Gastrocnemius medialis (tissue), 4 donors: ENCODE results near the gene EYS. TPM values are rescaled to one million over a fixed set of nuclear protein-coding genes. Genes with fewer than 3 reads are reported as not detected.

ENCODE experiments used
- ATAC-seq, 2 donors: fragments of 150-250 bp; one replicate each; pipeline ENCODE4 v1.9.1; 2016
- DNase-seq, 2 donors: peaks; one replicate each; pipeline ENCODE4 v3.0.0-alpha.2; 2019
- H3K27ac ChIP-seq, 4 donors: fragments of 200-600 bp; sonication (generic); 1 replicate in 1 of 4; 2 replicates in 3 of 4; pipeline ENCODE4 v1.5.1; 2016 to 2018; ENCODE audit warnings: mild to moderate bottlenecking in 2 of 4, moderate library complexity in 1 of 4
- H3K27me3 ChIP-seq, 3 donors: fragments of 200-600 bp; sonication (generic) in 2 of 3; 1 replicate in 1 of 3; 2 replicates in 2 of 3; pipeline versions ENCODE4 v1.5.1 to v1.6.0; 2016 to 2019; ENCODE audit warnings: mild to moderate bottlenecking in 1 of 3, moderate library complexity in 1 of 3
- H3K36me3 ChIP-seq, 2 donors: fragments of 200-600 bp; sonication (generic) in 1 of 2; one replicate each; pipeline ENCODE4 v1.5.1; 2017 to 2018
- H3K4me1 ChIP-seq, 2 donors: fragments of 200-600 bp; sonication (generic) in 1 of 2; one replicate each; pipeline ENCODE4 v1.5.1; 2016 to 2017; ENCODE audit warnings: mild to moderate bottlenecking in 2 of 2
- H3K4me3 ChIP-seq, 4 donors: fragments of 200-600 bp; sonication (generic) in 3 of 4; 1 replicate in 1 of 4; 2 replicates in 3 of 4; pipeline ENCODE4 v1.5.1; 2016 to 2019; ENCODE audit warnings: mild to moderate bottlenecking in 2 of 4
- H3K9me3 ChIP-seq, 3 donors: fragments of 200-600 bp; sonication (generic) in 2 of 3; 1 replicate in 1 of 3; 2 replicates in 2 of 3; pipeline ENCODE4 v1.5.1; 2016 to 2019
- CTCF ChIP-seq, 5 experiments: fragments of 450-650 bp in 3 of 5; fragments of 200-600 bp in 2 of 5; sonication (generic) in 2 of 5; IDR thresholded peaks in 4 of 5; conservative IDR thresholded peaks in 1 of 5; 1 replicate in 4 of 5; 2 replicates in 1 of 5; pipeline ENCODE4 v1.5.1; 2016 to 2019; ENCODE audit warnings: antibody characterized with exemption in 5 of 5, mild to moderate bottlenecking in 3 of 5, moderate library complexity in 3 of 5
- POLR2A ChIP-seq, 2 donors: fragments of 450-650 bp; IDR thresholded peaks; one replicate each; pipeline ENCODE4 v1.6.1; 2017; ENCODE audit warnings: antibody characterized with exemption in 2 of 2, mild to moderate bottlenecking in 2 of 2, moderate library complexity in 2 of 2
- in situ Hi-C, 4 donors: fragments of 200-750 bp; cut with MboI; loops; one replicate each; pipeline versions ENCODE4 v1.15.0 to v1.8.0; 2017; ENCODE audit warnings: low sequenced_read_pairs in 4 of 4
- intact Hi-C: fragments of 100-400 bp; cut with DNase I; formaldehyde crosslinking; loops from one replicate; pipeline ENCODE4 v1.15.1; 2023; ENCODE audit warnings: low total_unique reads
- total RNA-seq, 4 donors: library from RNA; depleted of rRNA; stranded (reverse); fragments of >200 nt; gene quantifications; one replicate each; pipeline versions ENCODE4 v1.1.0 to v1.2.3, GENCODE V29; 2016

Gene EYS
- total RNA-seq, 4 donors from 2014 or later, result 0.20 TPM; not detected in 3

GRCh38 chr6:63734923-63735322, 1972.1 kb downstream of the EYS start:
- H3K27ac ChIP-seq, result no peak overlapping the region
- intact Hi-C loops (no loop called here), in situ Hi-C loops (no loop called here)
- no peaks in the 10 kb centered on the region for H3K9me3 ChIP-seq
- no peak overlapping the region for H3K4me3 ChIP-seq
- H3K4me1 ChIP-seq, result no peaks in the 10 kb centered on the region
- no peak for TF ChIP-seq POLR2A (IDR thresholded peaks at IDR 0.05)
- TF ChIP-seq CTCF (IDR thresholded peaks at IDR 0.05 in 4 of 5, conservative IDR thresholded peaks at IDR 0.05 in 1 of 5), result no peak
- H3K27me3 ChIP-seq, result no peaks in the 10 kb centered on the region
- no peaks in the 10 kb centered on the region for H3K36me3 ChIP-seq
- ATAC-seq (no peak), DNase-seq (no peak)

GRCh38 chr6:63732336-63732735, 1974.7 kb downstream of the EYS start:
- Histone ChIP-seq H3K27ac (no peak overlapping the region), H3K27me3 (no peaks in the 10 kb centered on the region), H3K4me1 (no peaks in the 10 kb centered on the region), H3K36me3 (no peaks in the 10 kb centered on the region), H3K4me3 (no peak overlapping the region), H3K9me3 (no peaks in the 10 kb centered on the region)
- in situ Hi-C loops, result no loop called here
- TF ChIP-seq POLR2A (IDR thresholded peaks at IDR 0.05), result no peak
- no peak for TF ChIP-seq CTCF (IDR thresholded peaks at IDR 0.05 in 4 of 5, conservative IDR thresholded peaks at IDR 0.05 in 1 of 5)
- ATAC-seq (no peak), DNase-seq (no peak)
- intact Hi-C loops, result no loop called here

GRCh38 chr6:63731930-63732329, 1975.1 kb downstream of the EYS start:
- intact Hi-C loops (no loop called here), in situ Hi-C loops (no loop called here)
- Histone ChIP-seq H3K27me3 (no peaks in the 10 kb centered on the region), H3K36me3 (no peaks in the 10 kb centered on the region), H3K4me1 (no peaks in the 10 kb centered on the region), H3K9me3 (no peaks in the 10 kb centered on the region), H3K27ac (no peak overlapping the region), H3K4me3 (no peak overlapping the region)
- TF ChIP-seq CTCF (IDR thresholded peaks at IDR 0.05 in 4 of 5, conservative IDR thresholded peaks at IDR 0.05 in 1 of 5) (no peak), POLR2A (IDR thresholded peaks at IDR 0.05) (no peak)
- no peak for ATAC-seq
- no peak for DNase-seq

GRCh38 chr6:63730311-63730710, 1976.7 kb downstream of the EYS start:
- Histone ChIP-seq H3K27ac (no peak overlapping the region), H3K4me1 (no peaks in the 10 kb centered on the region), H3K36me3 (no peaks in the 10 kb centered on the region), H3K9me3 (no peaks in the 10 kb centered on the region), H3K4me3 (no peak overlapping the region), H3K27me3 (no peaks in the 10 kb centered on the region)
- no peak for DNase-seq
- in situ Hi-C loops, result no loop called here
- intact Hi-C loops, result no loop called here
- no peak for ATAC-seq
- TF ChIP-seq CTCF (IDR thresholded peaks at IDR 0.05 in 4 of 5, conservative IDR thresholded peaks at IDR 0.05 in 1 of 5) (no peak), POLR2A (IDR thresholded peaks at IDR 0.05) (no peak)

GRCh38 chr6:63724721-63725120, 1982.3 kb downstream of the EYS start:
- H3K27me3 ChIP-seq, result no peaks in the 10 kb centered on the region
- H3K27ac ChIP-seq, result no peak overlapping the region
- TF ChIP-seq POLR2A (IDR thresholded peaks at IDR 0.05) (no peak), CTCF (IDR thresholded peaks at IDR 0.05 in 4 of 5, conservative IDR thresholded peaks at IDR 0.05 in 1 of 5) (no peak)
- no peaks in the 10 kb centered on the region for H3K4me1 ChIP-seq
- DNase-seq (no peak), ATAC-seq (no peak)
- intact Hi-C loops, result no loop called here
- H3K4me3 ChIP-seq, result no peak overlapping the region
- no peaks in the 10 kb centered on the region for H3K36me3 ChIP-seq
- in situ Hi-C loops, result no loop called here
- H3K9me3 ChIP-seq, result no peaks in the 10 kb centered on the region
